ENCODE results near the gene SORCS2. TPM values are rescaled to one million over a fixed set of nuclear protein-coding genes. Genes with fewer than 3 reads are reported as not detected.

Gene SORCS2
- total RNA-seq, 2 donors from 2014 or later = 1.5 to 1.7 TPM

DNA sequence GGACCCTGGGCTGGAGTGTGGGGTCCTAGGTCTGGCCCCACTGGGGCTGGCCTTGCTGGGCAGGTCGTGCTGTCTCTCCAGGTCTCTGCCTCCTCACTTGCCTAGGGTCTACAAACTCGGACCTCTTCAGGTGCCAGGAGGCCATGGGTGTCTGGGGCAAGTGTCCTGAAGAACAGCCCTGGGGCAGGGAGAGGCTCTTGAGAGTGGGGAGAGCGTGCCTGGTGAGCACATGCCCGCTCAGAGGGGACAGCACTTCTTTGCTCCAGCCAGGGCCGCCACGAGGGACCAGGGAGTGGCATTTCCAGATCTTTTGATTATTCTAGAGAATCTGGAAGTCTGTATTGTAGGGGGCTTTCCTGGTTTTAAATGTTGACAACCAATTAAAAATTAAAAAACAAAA is 63.7 kb downstream of the SORCS2 start:
- H3K9me3 ChIP-seq = no peaks in the 10 kb centered on the region
- no peaks in the 10 kb centered on the region for H3K36me3 ChIP-seq
- H3K27ac ChIP-seq = no peak overlapping the region
- TF ChIP-seq, protein P1, sequence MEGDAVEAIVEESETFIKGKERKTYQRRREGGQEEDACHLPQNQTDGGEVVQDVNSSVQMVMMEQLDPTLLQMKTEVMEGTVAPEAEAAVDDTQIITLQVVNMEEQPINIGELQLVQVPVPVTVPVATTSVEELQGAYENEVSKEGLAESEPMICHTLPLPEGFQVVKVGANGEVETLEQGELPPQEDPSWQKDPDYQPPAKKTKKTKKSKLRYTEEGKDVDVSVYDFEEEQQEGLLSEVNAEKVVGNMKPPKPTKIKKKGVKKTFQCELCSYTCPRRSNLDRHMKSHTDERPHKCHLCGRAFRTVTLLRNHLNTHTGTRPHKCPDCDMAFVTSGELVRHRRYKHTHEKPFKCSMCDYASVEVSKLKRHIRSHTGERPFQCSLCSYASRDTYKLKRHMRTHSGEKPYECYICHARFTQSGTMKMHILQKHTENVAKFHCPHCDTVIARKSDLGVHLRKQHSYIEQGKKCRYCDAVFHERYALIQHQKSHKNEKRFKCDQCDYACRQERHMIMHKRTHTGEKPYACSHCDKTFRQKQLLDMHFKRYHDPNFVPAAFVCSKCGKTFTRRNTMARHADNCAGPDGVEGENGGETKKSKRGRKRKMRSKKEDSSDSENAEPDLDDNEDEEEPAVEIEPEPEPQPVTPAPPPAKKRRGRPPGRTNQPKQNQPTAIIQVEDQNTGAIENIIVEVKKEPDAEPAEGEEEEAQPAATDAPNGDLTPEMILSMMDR (IDR thresholded peaks at IDR 0.05) = no peak
- no peak for DNase-seq (ENCODE audit: low spot score)
- no peak overlapping the region for H3K4me3 ChIP-seq
- H3K4me1 ChIP-seq = peaks cover 0 to 50% of the 10 kb centered on the region in 2 donors
- H3K27me3 ChIP-seq = no peaks in the 10 kb centered on the region

- no peaks in the 10 kb centered on the region for H3K36me3 ChIP-seq
- no peak overlapping the region for H3K4me3 ChIP-seq
- TF ChIP-seq, protein P1 (IDR thresholded peaks at IDR 0.05) = no peak
- DNase-seq (ENCODE audit: low spot score) = peak; percentile 64
- no peaks in the 10 kb centered on the region for H3K9me3 ChIP-seq
- peak overlapping the region; percentile 81 to 86 for H3K27ac ChIP-seq
- peaks cover 0 to 57% of the 10 kb centered on the region in 2 donors for H3K4me1 ChIP-seq
- H3K27me3 ChIP-seq = no peaks in the 10 kb centered on the region
Measured at GRCh38 chr4:7256984-7257810, 64.9 kb downstream of the SORCS2 start.

DNA sequence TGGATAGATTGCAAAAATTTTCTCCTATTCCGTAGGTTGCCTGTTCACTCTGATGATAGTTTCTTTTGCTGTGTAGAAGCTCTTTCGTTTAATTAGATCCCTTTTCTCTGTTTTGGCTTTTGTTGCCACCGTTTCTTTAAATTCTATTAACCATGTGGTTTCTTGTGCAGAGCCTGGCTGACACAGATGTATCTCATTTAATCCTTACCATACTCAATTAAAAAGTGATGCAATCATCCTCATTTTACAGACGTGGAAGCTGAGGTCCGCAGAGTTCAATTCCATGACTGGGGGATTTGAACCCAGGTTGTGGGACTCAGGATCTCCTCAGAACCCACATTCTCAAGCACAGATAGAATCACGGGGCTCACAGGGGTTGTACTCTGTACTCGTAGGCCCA is 66.7 kb downstream of the SORCS2 start:
- H3K4me1 ChIP-seq = peaks cover 0 to 44% of the 10 kb centered on the region in 2 donors
- no peak overlapping the region for H3K27ac ChIP-seq
- TF ChIP-seq, protein P1 (IDR thresholded peaks at IDR 0.05) = no peak
- H3K4me3 ChIP-seq = no peak overlapping the region
- no peaks in the 10 kb centered on the region for H3K9me3 ChIP-seq
- DNase-seq (ENCODE audit: low spot score) = no peak
- H3K27me3 ChIP-seq = no peaks in the 10 kb centered on the region
- no peaks in the 10 kb centered on the region for H3K36me3 ChIP-seq

GRCh38 chr4:7260569-7260968 is 68.2 kb downstream of the SORCS2 start:
- TF ChIP-seq, protein P1 (IDR thresholded peaks at IDR 0.05) = no peak
- Histone ChIP-seq H3K4me3 (no peak overlapping the region), H3K27me3 (no peaks in the 10 kb centered on the region), H3K9me3 (no peaks in the 10 kb centered on the region), H3K4me1 (peaks cover 0 to 33% of the 10 kb centered on the region in 2 donors), H3K36me3 (no peaks in the 10 kb centered on the region), H3K27ac (peak overlapping the region in 1 of 2 donors; percentile 35)
- no peak for DNase-seq (ENCODE audit: low spot score)

GRCh38 chr4:7261087-7261486 is 68.7 kb downstream of the SORCS2 start:
- DNase-seq (ENCODE audit: low spot score) = no peak
- peaks cover 0 to 28% of the 10 kb centered on the region in 2 donors for H3K4me1 ChIP-seq

More at GRCh38 chr4:7261087-7261486, 68.7 kb downstream of the SORCS2 start:
- Histone ChIP-seq H3K36me3 (no peaks in the 10 kb centered on the region), H3K9me3 (no peaks in the 10 kb centered on the region), H3K4me3 (no peak overlapping the region), H3K27ac (peak overlapping the region; percentile 35 to 54), H3K27me3 (no peaks in the 10 kb centered on the region)
- TF ChIP-seq, protein P1 (IDR thresholded peaks at IDR 0.05) = no peak
